Measurements from ENCODE around the gene PRSS3. TPM values are rescaled to one million over a fixed set of nuclear protein-coding genes. Genes with fewer than 3 reads are reported as not detected.

Gene PRSS3
- total and polyA plus RNA-seq, 9 of the 15 experiments (the other 6 are each of a cell fraction or from before 2014, with no cell fraction given), result 0.35 to 0.42 TPM; not detected in 7

DNA sequence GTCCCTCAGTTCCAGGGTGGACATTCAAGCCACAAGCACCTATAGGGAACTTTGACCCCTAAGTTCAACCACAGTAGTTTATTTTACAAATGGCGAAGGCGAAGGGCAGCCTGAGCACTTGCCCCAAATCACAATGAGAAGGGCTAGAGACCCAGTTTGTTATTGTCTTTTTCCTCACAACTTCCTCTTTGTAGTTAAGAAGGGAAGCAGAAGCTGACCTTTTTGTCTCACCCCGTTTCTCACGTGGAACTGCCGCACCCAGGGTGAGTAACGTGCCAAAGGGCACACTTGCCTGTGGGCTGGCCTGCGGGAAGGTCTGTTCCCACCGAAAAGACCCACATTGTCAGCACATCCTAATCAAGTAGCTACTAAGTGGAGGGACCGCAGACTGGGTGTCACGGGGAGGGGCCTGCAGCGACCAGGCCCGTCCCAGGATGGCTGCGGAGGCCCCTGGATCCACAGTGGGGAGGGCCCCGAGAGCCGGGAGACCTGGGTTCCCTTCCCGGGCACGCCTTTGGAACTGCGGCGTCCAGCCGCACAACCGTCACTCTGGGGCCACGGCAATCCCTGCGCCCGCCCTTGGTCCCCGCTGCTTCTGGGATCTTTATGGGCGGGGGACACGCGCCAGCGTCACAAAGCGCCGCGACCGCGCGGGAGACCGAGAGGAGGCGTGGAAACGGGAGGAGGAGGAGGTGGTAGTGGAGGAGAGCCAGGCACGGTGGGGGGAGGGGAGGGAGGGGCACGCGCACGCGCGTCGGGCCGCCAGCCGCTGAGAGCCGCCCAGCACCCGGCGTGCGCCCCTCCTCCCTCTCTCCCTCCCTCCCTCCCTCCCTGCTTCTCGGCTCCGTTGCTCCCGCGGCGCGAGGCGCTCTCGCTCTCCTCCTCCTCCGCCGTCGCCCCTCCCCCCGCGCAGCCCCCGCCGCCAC is 21.2 kb downstream of the PRSS3 start, which contains the start of gene UBE2R2 (continued):
- TF ChIP-seq, protein P1, sequence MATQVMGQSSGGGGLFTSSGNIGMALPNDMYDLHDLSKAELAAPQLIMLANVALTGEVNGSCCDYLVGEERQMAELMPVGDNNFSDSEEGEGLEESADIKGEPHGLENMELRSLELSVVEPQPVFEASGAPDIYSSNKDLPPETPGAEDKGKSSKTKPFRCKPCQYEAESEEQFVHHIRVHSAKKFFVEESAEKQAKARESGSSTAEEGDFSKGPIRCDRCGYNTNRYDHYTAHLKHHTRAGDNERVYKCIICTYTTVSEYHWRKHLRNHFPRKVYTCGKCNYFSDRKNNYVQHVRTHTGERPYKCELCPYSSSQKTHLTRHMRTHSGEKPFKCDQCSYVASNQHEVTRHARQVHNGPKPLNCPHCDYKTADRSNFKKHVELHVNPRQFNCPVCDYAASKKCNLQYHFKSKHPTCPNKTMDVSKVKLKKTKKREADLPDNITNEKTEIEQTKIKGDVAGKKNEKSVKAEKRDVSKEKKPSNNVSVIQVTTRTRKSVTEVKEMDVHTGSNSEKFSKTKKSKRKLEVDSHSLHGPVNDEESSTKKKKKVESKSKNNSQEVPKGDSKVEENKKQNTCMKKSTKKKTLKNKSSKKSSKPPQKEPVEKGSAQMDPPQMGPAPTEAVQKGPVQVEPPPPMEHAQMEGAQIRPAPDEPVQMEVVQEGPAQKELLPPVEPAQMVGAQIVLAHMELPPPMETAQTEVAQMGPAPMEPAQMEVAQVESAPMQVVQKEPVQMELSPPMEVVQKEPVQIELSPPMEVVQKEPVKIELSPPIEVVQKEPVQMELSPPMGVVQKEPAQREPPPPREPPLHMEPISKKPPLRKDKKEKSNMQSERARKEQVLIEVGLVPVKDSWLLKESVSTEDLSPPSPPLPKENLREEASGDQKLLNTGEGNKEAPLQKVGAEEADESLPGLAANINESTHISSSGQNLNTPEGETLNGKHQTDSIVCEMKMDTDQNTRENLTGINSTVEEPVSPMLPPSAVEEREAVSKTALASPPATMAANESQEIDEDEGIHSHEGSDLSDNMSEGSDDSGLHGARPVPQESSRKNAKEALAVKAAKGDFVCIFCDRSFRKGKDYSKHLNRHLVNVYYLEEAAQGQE (IDR thresholded peaks at IDR 0.05; ENCODE audit: borderline replicate concordance), result no peak
- TF ChIP-seq, protein P1 (CRISPR knock-in tag; IDR thresholded peaks at IDR 0.05; ENCODE audit: low read depth), result 0 out of 2 replicates have a peak, but pooled peaks have one; percentile 22
- TF ChIP-seq MTF1 (CRISPR knock-in tag; IDR thresholded peaks at IDR 0.05; ENCODE audit: borderline replicate concordance) (no peak), CBX3 (IDR thresholded peaks at IDR 0.05; ENCODE audit: borderline replicate concordance in 1 of 2, low read length in 2 of 2) (no peak), HNRNPLL (IDR thresholded peaks at IDR 0.05; ENCODE audit: low read depth, low read length, poor library complexity, severe bottlenecking) (peak; percentile 34), ZNF444 (CRISPR knock-in tag; IDR thresholded peaks at IDR 0.05) (0 out of 2 replicates have a peak, but pooled peaks have one; percentile 29), ILF3 (IDR thresholded peaks at IDR 0.05; ENCODE audit: borderline replicate concordance) (no peak), BRD4 (IDR thresholded peaks at IDR 0.05) (no peak), E2F4 (CRISPR knock-in tag; IDR thresholded peaks at IDR 0.05; ENCODE audit: low read depth) (0 out of 2 replicates have a peak, but pooled peaks have one; percentile 73), FOXP4 (CRISPR knock-in tag; IDR thresholded peaks at IDR 0.05; ENCODE audit: borderline replicate concordance) (no peak)
- TF ChIP-seq, protein P2, sequence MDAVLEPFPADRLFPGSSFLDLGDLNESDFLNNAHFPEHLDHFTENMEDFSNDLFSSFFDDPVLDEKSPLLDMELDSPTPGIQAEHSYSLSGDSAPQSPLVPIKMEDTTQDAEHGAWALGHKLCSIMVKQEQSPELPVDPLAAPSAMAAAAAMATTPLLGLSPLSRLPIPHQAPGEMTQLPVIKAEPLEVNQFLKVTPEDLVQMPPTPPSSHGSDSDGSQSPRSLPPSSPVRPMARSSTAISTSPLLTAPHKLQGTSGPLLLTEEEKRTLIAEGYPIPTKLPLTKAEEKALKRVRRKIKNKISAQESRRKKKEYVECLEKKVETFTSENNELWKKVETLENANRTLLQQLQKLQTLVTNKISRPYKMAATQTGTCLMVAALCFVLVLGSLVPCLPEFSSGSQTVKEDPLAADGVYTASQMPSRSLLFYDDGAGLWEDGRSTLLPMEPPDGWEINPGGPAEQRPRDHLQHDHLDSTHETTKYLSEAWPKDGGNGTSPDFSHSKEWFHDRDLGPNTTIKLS (IDR thresholded peaks at IDR 0.05; ENCODE audit: borderline replicate concordance, low read depth), result peak; percentile 16; the same call in 1 of the 2 replicates
- TF ChIP-seq, protein P3, sequence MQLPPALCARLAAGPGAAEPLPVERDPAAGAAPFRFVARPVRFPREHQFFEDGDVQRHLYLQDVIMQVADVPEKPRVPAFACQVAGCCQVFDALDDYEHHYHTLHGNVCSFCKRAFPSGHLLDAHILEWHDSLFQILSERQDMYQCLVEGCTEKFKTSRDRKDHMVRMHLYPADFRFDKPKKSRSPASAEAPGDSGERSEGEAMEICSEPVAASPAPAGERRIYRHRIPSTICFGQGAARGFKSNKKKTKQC (CRISPR knock-in tag; IDR thresholded peaks at IDR 0.05), result no peak
